OCI-LY1 (cell line): ENCODE results near the gene TMEM52.

Experiments used
- EZH2 ChIP-seq: fragments of 200-600 bp; sonication (generic), shearing (Covaris generic); IDR thresholded peaks from 2 replicates; pipeline ENCODE4 v1.8.0; 2017; ENCODE audit warnings: borderline replicate concordance, mixed run types, mild to moderate bottlenecking, antibody characterized with exemption, low read length, moderate library complexity, mixed read lengths
- TF ChIP-seq, protein P1 (sequence below): fragments of 200-600 bp; sonication (generic), shearing (Covaris generic); IDR thresholded peaks from 2 replicates; pipeline ENCODE4 v1.5.1; 2017; ENCODE audit warnings: mild to moderate bottlenecking, antibody characterized with exemption, low read length, moderate library complexity, mixed read lengths

DNA sequence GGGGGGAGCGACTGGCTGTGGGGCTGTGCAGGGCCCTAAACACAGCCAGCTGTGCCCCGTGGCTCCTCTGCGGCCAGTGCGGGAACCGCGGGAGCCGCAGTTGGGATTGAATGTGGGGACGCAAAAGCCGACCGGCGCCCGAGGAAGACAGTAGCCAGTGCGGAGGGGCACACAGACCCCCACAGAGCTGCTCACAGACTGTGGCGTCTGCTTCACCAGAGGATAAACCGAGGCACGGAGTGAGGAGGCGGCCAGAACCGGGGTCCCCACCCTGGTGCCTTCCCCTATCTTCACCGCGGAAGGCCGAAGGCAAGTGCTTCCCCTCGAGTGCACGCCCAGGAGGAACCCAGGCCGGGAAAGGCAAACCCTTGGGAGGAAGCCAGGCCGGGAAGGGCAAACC lies 8.7 kb upstream of the TMEM52 start:
- no peak for TF ChIP-seq EZH2
- TF ChIP-seq, protein P1, sequence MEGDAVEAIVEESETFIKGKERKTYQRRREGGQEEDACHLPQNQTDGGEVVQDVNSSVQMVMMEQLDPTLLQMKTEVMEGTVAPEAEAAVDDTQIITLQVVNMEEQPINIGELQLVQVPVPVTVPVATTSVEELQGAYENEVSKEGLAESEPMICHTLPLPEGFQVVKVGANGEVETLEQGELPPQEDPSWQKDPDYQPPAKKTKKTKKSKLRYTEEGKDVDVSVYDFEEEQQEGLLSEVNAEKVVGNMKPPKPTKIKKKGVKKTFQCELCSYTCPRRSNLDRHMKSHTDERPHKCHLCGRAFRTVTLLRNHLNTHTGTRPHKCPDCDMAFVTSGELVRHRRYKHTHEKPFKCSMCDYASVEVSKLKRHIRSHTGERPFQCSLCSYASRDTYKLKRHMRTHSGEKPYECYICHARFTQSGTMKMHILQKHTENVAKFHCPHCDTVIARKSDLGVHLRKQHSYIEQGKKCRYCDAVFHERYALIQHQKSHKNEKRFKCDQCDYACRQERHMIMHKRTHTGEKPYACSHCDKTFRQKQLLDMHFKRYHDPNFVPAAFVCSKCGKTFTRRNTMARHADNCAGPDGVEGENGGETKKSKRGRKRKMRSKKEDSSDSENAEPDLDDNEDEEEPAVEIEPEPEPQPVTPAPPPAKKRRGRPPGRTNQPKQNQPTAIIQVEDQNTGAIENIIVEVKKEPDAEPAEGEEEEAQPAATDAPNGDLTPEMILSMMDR = no peak
